ENCODE measurements around the gene CDH7.

DNA sequence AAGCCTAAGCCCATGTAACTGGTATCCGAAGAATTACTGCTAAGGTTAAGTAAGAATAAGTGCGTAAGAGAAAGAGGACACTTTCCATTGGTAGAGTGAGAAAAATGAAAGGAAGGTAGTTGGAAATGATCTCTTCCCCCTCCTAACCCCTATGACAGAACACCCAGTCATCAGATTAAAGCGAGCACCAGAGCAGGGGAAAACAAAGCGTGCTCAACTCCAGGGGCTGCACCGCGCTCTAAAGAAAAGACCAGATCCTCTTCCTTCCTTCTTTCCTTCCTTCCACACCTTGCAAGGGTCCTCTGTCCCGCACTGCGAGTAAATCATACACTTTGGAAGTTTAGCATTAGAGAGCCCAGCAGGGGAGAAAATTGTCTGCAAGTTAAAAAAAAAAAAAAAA is 971 bp upstream of the CDH7 start:
- TF ChIP-seq, protein P1, sequence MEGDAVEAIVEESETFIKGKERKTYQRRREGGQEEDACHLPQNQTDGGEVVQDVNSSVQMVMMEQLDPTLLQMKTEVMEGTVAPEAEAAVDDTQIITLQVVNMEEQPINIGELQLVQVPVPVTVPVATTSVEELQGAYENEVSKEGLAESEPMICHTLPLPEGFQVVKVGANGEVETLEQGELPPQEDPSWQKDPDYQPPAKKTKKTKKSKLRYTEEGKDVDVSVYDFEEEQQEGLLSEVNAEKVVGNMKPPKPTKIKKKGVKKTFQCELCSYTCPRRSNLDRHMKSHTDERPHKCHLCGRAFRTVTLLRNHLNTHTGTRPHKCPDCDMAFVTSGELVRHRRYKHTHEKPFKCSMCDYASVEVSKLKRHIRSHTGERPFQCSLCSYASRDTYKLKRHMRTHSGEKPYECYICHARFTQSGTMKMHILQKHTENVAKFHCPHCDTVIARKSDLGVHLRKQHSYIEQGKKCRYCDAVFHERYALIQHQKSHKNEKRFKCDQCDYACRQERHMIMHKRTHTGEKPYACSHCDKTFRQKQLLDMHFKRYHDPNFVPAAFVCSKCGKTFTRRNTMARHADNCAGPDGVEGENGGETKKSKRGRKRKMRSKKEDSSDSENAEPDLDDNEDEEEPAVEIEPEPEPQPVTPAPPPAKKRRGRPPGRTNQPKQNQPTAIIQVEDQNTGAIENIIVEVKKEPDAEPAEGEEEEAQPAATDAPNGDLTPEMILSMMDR (IDR thresholded peaks at IDR 0.05; ENCODE audit: borderline replicate concordance, extremely low read depth, low read length, poor library complexity, severe bottlenecking), result no peak
- no peak for TF ChIP-seq EZH2 (IDR thresholded peaks at IDR 0.05; ENCODE audit: borderline replicate concordance, low read depth, low read length, severe bottlenecking)

Measured in DND-41 (cell line).